Endothelial cell (in vitro differentiated cells): ENCODE measurements around the gene CBX7. TPM values are rescaled to one million over a fixed set of nuclear protein-coding genes. Genes with fewer than 3 reads are reported as not detected.

Source experiments
- DNase-seq: peaks from one replicate; pipeline ENCODE4 v3.0.0; 2021; ENCODE audit warnings: low spot score
- H3K27ac Mint-ChIP-seq: one replicate; pipeline ENCODE4 v1.8.0; 2021; ENCODE audit warnings: mixed read lengths, inconsistent platforms; ENCODE audit not compliant: unreplicated experiment
- H3K27me3 Mint-ChIP-seq: one replicate; pipeline ENCODE4 v1.8.0; 2021; ENCODE audit warnings: mild to moderate bottlenecking, moderate library complexity, mixed read lengths, inconsistent platforms; ENCODE audit not compliant: unreplicated experiment
- H3K36me3 Mint-ChIP-seq: one replicate; pipeline ENCODE4 v1.8.0; 2021; ENCODE audit warnings: mild to moderate bottlenecking, low read depth, mixed read lengths, inconsistent platforms; ENCODE audit not compliant: unreplicated experiment
- H3K4me1 Mint-ChIP-seq: one replicate; pipeline ENCODE4 v1.8.0; 2021; ENCODE audit warnings: mild to moderate bottlenecking, mixed read lengths, inconsistent platforms; ENCODE audit not compliant: unreplicated experiment
- H3K4me3 Mint-ChIP-seq: one replicate; pipeline ENCODE4 v1.8.0; 2021; ENCODE audit warnings: mild to moderate bottlenecking, mixed read lengths, inconsistent platforms; ENCODE audit not compliant: unreplicated experiment
- H3K9me3 Mint-ChIP-seq: one replicate; pipeline ENCODE4 v1.8.0; 2021; ENCODE audit warnings: mixed read lengths, inconsistent platforms; ENCODE audit not compliant: unreplicated experiment
- total RNA-seq: library from RNA; stranded (reverse); fragmentation: NEBNext Ultra II Directional; extraction: Animal tissue kit (Norgen Biotek cat#: 25700); gene quantifications from one replicate; pipeline ENCODE4 v1.2.1, GENCODE V29; 2021; ENCODE audit not compliant: unreplicated experiment
- TF ChIP-seq, protein P1 (sequence below): fragments of 200-600 bp; sonication (generic); IDR thresholded peaks from one replicate; pipeline ENCODE4 v1.5.0; 2021; ENCODE audit warnings: antibody characterized with exemption; ENCODE audit not compliant: unreplicated experiment

Gene CBX7
- total RNA-seq, 1 donor from 2014 or later, result 3.5 TPM

GRCh38 chr22:39177456-39177775 is 24.9 kb upstream of the CBX7 start:
- DNase-seq, result no peak
- no peaks in the 10 kb centered on the region for H3K9me3 Mint-ChIP-seq
- TF ChIP-seq, protein P1, sequence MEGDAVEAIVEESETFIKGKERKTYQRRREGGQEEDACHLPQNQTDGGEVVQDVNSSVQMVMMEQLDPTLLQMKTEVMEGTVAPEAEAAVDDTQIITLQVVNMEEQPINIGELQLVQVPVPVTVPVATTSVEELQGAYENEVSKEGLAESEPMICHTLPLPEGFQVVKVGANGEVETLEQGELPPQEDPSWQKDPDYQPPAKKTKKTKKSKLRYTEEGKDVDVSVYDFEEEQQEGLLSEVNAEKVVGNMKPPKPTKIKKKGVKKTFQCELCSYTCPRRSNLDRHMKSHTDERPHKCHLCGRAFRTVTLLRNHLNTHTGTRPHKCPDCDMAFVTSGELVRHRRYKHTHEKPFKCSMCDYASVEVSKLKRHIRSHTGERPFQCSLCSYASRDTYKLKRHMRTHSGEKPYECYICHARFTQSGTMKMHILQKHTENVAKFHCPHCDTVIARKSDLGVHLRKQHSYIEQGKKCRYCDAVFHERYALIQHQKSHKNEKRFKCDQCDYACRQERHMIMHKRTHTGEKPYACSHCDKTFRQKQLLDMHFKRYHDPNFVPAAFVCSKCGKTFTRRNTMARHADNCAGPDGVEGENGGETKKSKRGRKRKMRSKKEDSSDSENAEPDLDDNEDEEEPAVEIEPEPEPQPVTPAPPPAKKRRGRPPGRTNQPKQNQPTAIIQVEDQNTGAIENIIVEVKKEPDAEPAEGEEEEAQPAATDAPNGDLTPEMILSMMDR, result no peak
- no peak overlapping the region for H3K27ac Mint-ChIP-seq
- H3K4me1 Mint-ChIP-seq, result peaks cover 51% of the 10 kb centered on the region
- no peak overlapping the region for H3K4me3 Mint-ChIP-seq
- H3K27me3 Mint-ChIP-seq, result peaks cover 18% of the 10 kb centered on the region
- no peaks in the 10 kb centered on the region for H3K36me3 Mint-ChIP-seq

GRCh38 chr22:39176714-39177455 is 24.4 kb upstream of the CBX7 start:
- TF ChIP-seq, protein P1, result no peak
- Mint-ChIP-seq H3K36me3 (no peaks in the 10 kb centered on the region), H3K4me3 (no peak overlapping the region), H3K27ac (no peak overlapping the region), H3K4me1 (peaks cover 53% of the 10 kb centered on the region), H3K27me3 (peaks cover 18% of the 10 kb centered on the region), H3K9me3 (no peaks in the 10 kb centered on the region)
- peak; percentile 11 for DNase-seq

DNA sequence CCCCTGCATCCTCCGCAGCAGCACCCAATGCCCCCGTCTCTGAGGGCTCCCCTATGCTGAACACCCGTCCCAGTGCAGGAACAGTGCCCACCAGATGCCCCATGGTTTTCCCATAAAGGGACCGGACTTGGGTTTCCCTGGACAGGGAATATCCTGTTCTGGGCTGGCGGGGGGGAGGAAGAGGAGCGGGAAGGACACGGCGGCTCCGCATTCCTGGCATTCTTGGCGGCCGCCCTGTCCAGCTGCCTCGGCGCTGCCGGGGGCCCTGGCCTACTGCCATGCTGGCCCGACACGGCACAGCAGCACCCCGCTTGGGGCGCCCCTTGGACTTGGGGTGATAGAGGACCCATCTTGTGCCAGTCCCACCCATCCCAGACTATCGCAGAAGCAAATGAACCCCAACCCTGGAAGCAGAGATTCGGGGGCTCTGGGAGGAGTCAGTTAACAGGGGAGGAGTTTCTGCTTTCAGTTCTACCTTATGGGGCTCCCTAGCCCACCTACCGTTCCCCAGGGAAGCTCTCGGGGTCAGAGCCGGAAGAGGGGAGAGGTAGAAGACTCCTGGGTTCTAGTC is 23.7 kb upstream of the CBX7 start:
- DNase-seq, result peak; percentile 80
- Mint-ChIP-seq H3K27ac (peak overlapping the region; percentile 100), H3K27me3 (peaks cover 18% of the 10 kb centered on the region), H3K4me3 (no peak overlapping the region), H3K4me1 (peaks cover 55% of the 10 kb centered on the region), H3K9me3 (no peaks in the 10 kb centered on the region), H3K36me3 (no peaks in the 10 kb centered on the region)
- TF ChIP-seq, protein P1, result no peak

- no peaks in the 10 kb centered on the region for H3K36me3 Mint-ChIP-seq
- H3K4me3 Mint-ChIP-seq, result no peak overlapping the region
- peak overlapping the region; percentile 100 for H3K27ac Mint-ChIP-seq
- DNase-seq, result peak; percentile 21
- H3K4me1 Mint-ChIP-seq, result peaks cover 60% of the 10 kb centered on the region
- TF ChIP-seq, protein P1, result no peak
- peaks cover 15% of the 10 kb centered on the region for H3K27me3 Mint-ChIP-seq
- H3K9me3 Mint-ChIP-seq, result no peaks in the 10 kb centered on the region
Measured at GRCh38 chr22:39175353-39176142, 23.1 kb upstream of the CBX7 start.
